Activated CD4-positive, alpha-beta T cell treated with anti-CD3 and anti-CD28 coated beads for 24 hours (primary cell): ENCODE measurements around the gene HSD11B1L.

Experiments used
- DNase-seq, 2 donors: peaks; one replicate each; pipeline ENCODE4 v3.0.0-alpha.2; 2020; ENCODE audit warnings: low read depth in 2 of 2

HSD11B1L gene

GRCh38 chr19:5666921-5667610 is 13.8 kb upstream of the HSD11B1L start:
- DNase-seq, result no peak

- no peak for DNase-seq
These were observed 13.0 kb upstream of the HSD11B1L start for GRCh38 chr19:5667751-5668271.

GRCh38 chr19:5669212-5669611 is 11.6 kb upstream of the HSD11B1L start:
- DNase-seq, result no peak

- DNase-seq, result no peak
These were observed 9.2 kb upstream of the HSD11B1L start for GRCh38 chr19:5671600-5671999.

GRCh38 chr19:5672708-5673459 is 7.9 kb upstream of the HSD11B1L start:
- no peak for DNase-seq

- no peak for DNase-seq
These were observed 7.1 kb upstream of the HSD11B1L start for GRCh38 chr19:5673752-5674151.

GRCh38 chr19:5674714-5675113 is 6.1 kb upstream of the HSD11B1L start:
- DNase-seq, result no peak

GRCh38 chr19:5676105-5676771 is 4.6 kb upstream of the HSD11B1L start:
- DNase-seq, result no peak

- no peak for DNase-seq
These were observed 4.1 kb upstream of the HSD11B1L start for GRCh38 chr19:5676772-5677105.

GRCh38 chr19:5677136-5677535 is 3.7 kb upstream of the HSD11B1L start:
- DNase-seq, result no peak

- no peak for DNase-seq
These were observed 3.2 kb upstream of the HSD11B1L start for GRCh38 chr19:5677580-5677979.

- DNase-seq, result no peak
These were observed 2.6 kb upstream of the HSD11B1L start for GRCh38 chr19:5678071-5678718.

- DNase-seq, result no peak
These were observed 1.3 kb upstream of the HSD11B1L start for GRCh38 chr19:5679289-5680083.

GRCh38 chr19:5680084-5680436 is 767 bp upstream of the HSD11B1L start:
- no peak for DNase-seq

GRCh38 chr19:5681391-5682106 is 722 bp downstream of the HSD11B1L start:
- DNase-seq, result no peak

- no peak for DNase-seq
These were observed 1.3 kb downstream of the HSD11B1L start for GRCh38 chr19:5682107-5682482.

GRCh38 chr19:5683177-5683886 is 2.5 kb downstream of the HSD11B1L start:
- DNase-seq, result no peak

- no peak for DNase-seq
These were observed 4.0 kb downstream of the HSD11B1L start for GRCh38 chr19:5684694-5685430.

GRCh38 chr19:5686326-5686646 is 5.5 kb downstream of the HSD11B1L start:
- DNase-seq, result no peak
